K562 (cell line): ENCODE data around the gene PRM1. TPM values are rescaled to one million over a fixed set of nuclear protein-coding genes. Genes with fewer than 3 reads are reported as not detected.

Source experiments
- ATAC-seq: fragments of 200-7000 bp; cut with Tn5 transposase; 3 replicates; pipeline ENCODE4 v1.9.1; 2020; ENCODE audit warnings: moderate library complexity
- BruUV-seq: library from RNA; stranded (reverse); fragments of 400-500 nt; replicated peaks from 2 replicates; lab custom pipeline; 2021; lab: Mats Ljungman, UMichigan
- CTCF ChIA-PET: fragments of 300-600 bp; formaldehyde crosslinking; extraction: SDS; loops from one replicate; lab custom pipeline; 2021; ENCODE audit warnings: low intra/inter-chr PET ratio; lab: Yijun Ruan, JAX
- POLR2A ChIA-PET: fragments of 300-600, 350-650 bp; sonication (Branson Sonifier 250); formaldehyde crosslinking; extraction: SDS; loops from one replicate; lab custom pipeline; 2021; ENCODE audit warnings: antibody characterized with exemption, inconsistent platforms; lab: Yijun Ruan, JAX
- DNase-seq, 4 experiments: peaks; one replicate each; pipeline versions ENCODE4 v3.0.0 to v3.0.0-alpha.2; 2011 to 2018; ENCODE audit warnings: low spot score in 3 of 4, mixed read lengths in 3 of 4; ENCODE audit errors: extremely low read depth in 1 of 4
- FAIRE-seq: peaks from 2 replicates; lab custom pipeline; 2011; peaks lifted over from hg19 to GRCh38; lab: Jason Lieb, UNC
- H2AFZ ChIP-seq: 2 replicates; pipeline ENCODE4 v1.6.0; 2011; ENCODE audit warnings: low read depth, low read length, control low read depth, inconsistent platforms
- H3K27ac ChIP-seq: fragments of 200-600 bp; 3 replicates; pipeline ENCODE4 v1.8.0; 2011; ENCODE audit warnings: low read depth, mild to moderate bottlenecking, control low read depth, inconsistent platforms, low read length, moderate library complexity, mixed read lengths; ENCODE audit errors: extremely low read depth
- H3K27me3 ChIP-seq, 2 experiments: fragments of 300-600 bp in 1 of 2; 2 replicates in 1 of 2; 3 replicates in 1 of 2; pipeline versions ENCODE4 v1.6.0 to v1.8.0; 2011; ENCODE audit warnings: inconsistent platforms in 2 of 2, low read length in 2 of 2, mild to moderate bottlenecking in 1 of 2, mixed read lengths in 1 of 2, moderate library complexity in 1 of 2; ENCODE audit not compliant: control insufficient read depth in 2 of 2, insufficient read depth in 2 of 2
- H3K36me3 ChIP-seq: fragments of 300-600 bp; 3 replicates; pipeline ENCODE4 v1.8.0; 2011; ENCODE audit warnings: mild to moderate bottlenecking, low read length, inconsistent platforms; ENCODE audit not compliant: control insufficient read depth, insufficient read depth
- H3K4me1 ChIP-seq, 2 experiments: fragments of 200-600 bp in 1 of 2; replicated peaks in 1 of 2; 2 replicates in 1 of 2; 3 replicates in 1 of 2; pipeline versions ENCODE4 v1.5.1 to v1.8.0; 2011; ENCODE audit warnings: inconsistent platforms in 2 of 2, low read length in 2 of 2, mild to moderate bottlenecking in 1 of 2, mixed read lengths in 1 of 2, moderate library complexity in 1 of 2; ENCODE audit not compliant: control insufficient read depth in 2 of 2, insufficient read depth in 2 of 2
- H3K4me2 ChIP-seq: 2 replicates; pipeline ENCODE4 v1.6.1; 2011; ENCODE audit warnings: low read length, control low read depth, inconsistent platforms, mixed read lengths; ENCODE audit not compliant: insufficient read depth
- H3K4me3 ChIP-seq: fragments of 200-600 bp; sonication (generic), shearing (Covaris generic); 2 replicates; pipeline ENCODE4 v1.5.1; 2016; ENCODE audit warnings: control low read depth, inconsistent platforms
- H3K79me2 ChIP-seq: fragments of 200-600 bp; 3 replicates; pipeline ENCODE4 v1.8.0; 2011; ENCODE audit warnings: low read length, inconsistent platforms; ENCODE audit not compliant: control insufficient read depth, insufficient read depth
- H3K9ac ChIP-seq, 2 experiments: 2 replicates each; pipeline versions ENCODE4 v1.6.0 to v1.6.1; 2011; ENCODE audit warnings: low read depth in 2 of 2, low read length in 2 of 2, control low read depth in 1 of 2, inconsistent platforms in 1 of 2, mild to moderate bottlenecking in 1 of 2, mixed read lengths in 1 of 2; ENCODE audit not compliant: insufficient read depth in 1 of 2
- H3K9me1 ChIP-seq: one replicate; pipeline ENCODE4 v1.6.0; 2011; ENCODE audit warnings: inconsistent platforms, mild to moderate bottlenecking, low read length, moderate library complexity; ENCODE audit not compliant: control insufficient read depth, insufficient read depth
- H3K9me3 ChIP-seq: replicated peaks from 2 replicates; pipeline ENCODE4 v1.5.1; 2011; ENCODE audit warnings: low read depth, low read length, inconsistent platforms; ENCODE audit not compliant: control insufficient read depth, insufficient read depth
- H4K20me1 ChIP-seq: replicated peaks from 2 replicates; pipeline ENCODE4 v1.6.1; 2011; ENCODE audit warnings: low read length, inconsistent platforms, mixed read lengths; ENCODE audit not compliant: control insufficient read depth, insufficient read depth
- ATF7 ChIP-seq: fragments of 450-650 bp; IDR thresholded peaks from 2 replicates; pipeline ENCODE4 v1.7.1; 2014; ENCODE audit warnings: mild to moderate bottlenecking, moderate library complexity
- NBN ChIP-seq: fragments of 450-650 bp; IDR thresholded peaks from 2 replicates; pipeline ENCODE4 v1.6.1; 2016; ENCODE audit warnings: low read depth, mild to moderate bottlenecking
- OTX1 ChIP-seq: fragments of 450-650 bp; formaldehyde crosslinking; IDR thresholded peaks from 2 replicates; pipeline ENCODE4 v1.4.0; 2022; ENCODE audit warnings: mild to moderate bottlenecking
- PHTF2 ChIP-seq: fragments of 250-450 bp; sonication (Bioruptor Pico); IDR thresholded peaks from 2 replicates; pipeline ENCODE4 v1.5.0; 2021; ENCODE audit warnings: mild to moderate bottlenecking
- ZNF280B ChIP-seq: fragments of 250-450 bp; sonication (Bioruptor Pico); IDR thresholded peaks from 2 replicates; pipeline ENCODE4 v1.5.1; 2021; ENCODE audit warnings: mild to moderate bottlenecking
- ZNF324 ChIP-seq: fragments of 250-450 bp; sonication (Bioruptor Pico); IDR thresholded peaks from 2 replicates; pipeline ENCODE4 v1.4.0; 2020; ENCODE audit warnings: mild to moderate bottlenecking
- ZNF717 ChIP-seq: fragments of 250-450 bp; sonication (Bioruptor Pico); IDR thresholded peaks from 2 replicates; pipeline ENCODE4 v1.5.0; 2021
- WGBS: fragments of 100-300 bp; shearing (Covaris generic); methylation state at CpG from one replicate; pipeline ENCODE4 v1.1.6; 2016; ENCODE audit warnings: low coverage, mixed read lengths; ENCODE audit not compliant: insufficient coverage; ENCODE audit errors: missing lambda C conversion rate; 5-methylcytosine and 5-hydroxymethylcytosine counted together
- in situ Hi-C: fragments of 300-500 bp; cut with MboI; formaldehyde crosslinking; loops from 4 replicates; pipeline ENCODE4 v1.15.0; 2018; ENCODE audit warnings: inconsistent platforms, mixed read lengths
- intact Hi-C: fragments of 100-400 bp; cut with micrococcal nuclease; formaldehyde crosslinking; loops from 2 replicates; pipeline ENCODE4 v1.14.2; 2022
- polyA plus RNA-seq, 8 experiments: library from polyadenylated mRNA; depleted of rRNA in 4 of 8; stranded (reverse) in 5 of 8; unstranded in 3 of 8; fragments of >200 nt; fragmentation: Nextera tagmentation in 2 of 8; fragmentation: Illumina TruSeq in 1 of 8; extraction: Ambion mirVana in 2 of 8; extraction: Trizol in 1 of 8; gene quantifications; 2 replicates each; pipeline versions ENCODE4 v1.2.1 to v1.2.3, GENCODE V29; 2011 to 2014; ENCODE audit warnings: inconsistent platforms in 1 of 8, missing spikeins in 1 of 8
- total RNA-seq, 7 experiments: library from RNA; depleted of rRNA in 6 of 7; stranded (reverse); fragments of >200 nt in 6 of 7; fragmentation: Illumina TruSeq in 2 of 7; extraction: Trizol in 2 of 7; gene quantifications; 2 replicates each; pipeline versions ENCODE4 v1.2.1 to v1.2.3, GENCODE V29; 2011 to 2021; ENCODE audit warnings: low replicate concordance in 1 of 7
- TF ChIP-seq, protein P1 (sequence below): fragments of 450-650 bp; IDR thresholded peaks from 2 replicates; pipeline ENCODE4 v1.6.1; 2014; ENCODE audit warnings: low read depth, mild to moderate bottlenecking, moderate library complexity, borderline replicate concordance

The PRM1 gene
- total and polyA plus RNA-seq, 9 of the 15 experiments (the other 6 are each of a cell fraction or from before 2014, with no cell fraction given), result not detected

GRCh38 chr16:11327277-11328171 lies 46.4 kb upstream of the PRM1 start:
- in situ Hi-C loops (no loop called here), intact Hi-C loops (no loop called here)
- Histone ChIP-seq H3K9me3 (no peaks in the 10 kb centered on the region), H3K4me2 (no peak overlapping the region), H2AFZ (no peak overlapping the region), H3K4me1 (peaks cover 0 to 3% of the 10 kb centered on the region in 2 experiments; a peak in 2 of 5 replicates), H3K36me3 (no peaks in the 10 kb centered on the region), H3K9ac (no peak overlapping the region), H3K27ac (no peak overlapping the region), H4K20me1 (no peaks in the 10 kb centered on the region), H3K27me3 (peaks cover 16 to 34% of the 10 kb centered on the region in 2 experiments; a peak in 4 of 5 replicates), H3K79me2 (no peaks in the 10 kb centered on the region), H3K9me1 (no peaks in the 10 kb centered on the region), H3K4me3 (no peak overlapping the region)
- FAIRE-seq, result no peak
- no peak for ATAC-seq
- WGBS, result 22% methylated on average over 19 of the region's 23 CpGs
- no peak for TF ChIP-seq PHTF2 (CRISPR knock-in tag)
- 0 out of 2 replicates have a peak, but pooled peaks have one; percentile 23 for TF ChIP-seq ZNF324 (CRISPR knock-in tag)
- BruUV-seq, result no TSS peak
- POLR2A ChIA-PET, result interaction anchor here (0.6 to 0.7 kb wide), 3 partner anchors 54 to 389 kb away, joined by 3 read pairs; no protein-coding TSS in a partner anchor
- no peak for DNase-seq
- CTCF ChIA-PET, result no interaction called here

DNA sequence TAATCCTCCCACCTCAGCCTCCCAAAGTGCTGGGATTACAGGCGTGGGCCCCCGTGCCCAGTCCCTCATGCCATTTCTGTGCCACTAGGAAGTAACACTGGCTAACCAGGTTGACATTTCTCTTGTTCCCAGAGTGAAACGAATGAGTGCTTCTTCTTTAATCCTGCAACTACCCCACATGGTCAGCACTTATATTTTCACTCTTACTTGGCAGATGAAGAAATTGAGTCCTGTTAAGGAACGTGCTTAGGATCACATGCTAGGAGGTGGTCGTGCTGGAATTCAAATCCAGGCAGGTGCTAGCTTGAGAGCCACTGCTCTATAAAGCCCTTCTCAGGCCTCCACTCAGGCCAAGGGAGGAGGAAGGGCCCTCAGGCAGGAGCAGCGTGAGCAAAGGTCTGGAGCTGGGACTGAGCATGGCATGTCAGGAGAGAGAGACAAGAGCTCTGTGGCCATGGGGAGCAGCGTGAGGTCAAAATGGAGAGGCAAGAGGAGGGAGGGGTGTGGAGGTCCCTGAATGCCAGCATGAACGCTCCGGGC lies 45.7 kb upstream of the PRM1 start:
- H4K20me1 ChIP-seq, result no peaks in the 10 kb centered on the region
- no peaks in the 10 kb centered on the region for H3K36me3 ChIP-seq
- no TSS peak for BruUV-seq
- H2AFZ ChIP-seq, result no peak overlapping the region
- peaks cover 0 to 3% of the 10 kb centered on the region in 2 experiments; a peak in 2 of 5 replicates for H3K4me1 ChIP-seq
- H3K9me1 ChIP-seq, result no peaks in the 10 kb centered on the region
- ATAC-seq (no peak), FAIRE-seq (no peak), DNase-seq (no peak)
- H3K4me2 ChIP-seq, result no peak overlapping the region
- in situ Hi-C loops, result no loop called here
- H3K9ac ChIP-seq, result no peak overlapping the region
- POLR2A ChIA-PET, result interaction anchor here (0.5 to 0.6 kb wide), 2 partner anchors 9 to 57 kb away, joined by 3 read pairs; no protein-coding TSS in a partner anchor
- peaks cover 16 to 32% of the 10 kb centered on the region in 2 experiments; a peak in 4 of 5 replicates for H3K27me3 ChIP-seq
- CTCF ChIA-PET, result no interaction called here
- intact Hi-C loops, result no loop called here
- H3K4me3 ChIP-seq, result no peak overlapping the region
- no peaks in the 10 kb centered on the region for H3K79me2 ChIP-seq
- no peak overlapping the region for H3K27ac ChIP-seq
- H3K9me3 ChIP-seq, result peaks cover under 1% of the 10 kb centered on the region; the same call in 1 of the 2 replicates
- 6% methylated on average over 9 of the region's 9 CpGs for WGBS
- no peak for TF ChIP-seq ZNF280B (CRISPR knock-in tag)
- TF ChIP-seq ZNF717 (CRISPR knock-in tag), result no peak
- TF ChIP-seq OTX1 (CRISPR knock-in tag), result no peak
- TF ChIP-seq, protein P1, sequence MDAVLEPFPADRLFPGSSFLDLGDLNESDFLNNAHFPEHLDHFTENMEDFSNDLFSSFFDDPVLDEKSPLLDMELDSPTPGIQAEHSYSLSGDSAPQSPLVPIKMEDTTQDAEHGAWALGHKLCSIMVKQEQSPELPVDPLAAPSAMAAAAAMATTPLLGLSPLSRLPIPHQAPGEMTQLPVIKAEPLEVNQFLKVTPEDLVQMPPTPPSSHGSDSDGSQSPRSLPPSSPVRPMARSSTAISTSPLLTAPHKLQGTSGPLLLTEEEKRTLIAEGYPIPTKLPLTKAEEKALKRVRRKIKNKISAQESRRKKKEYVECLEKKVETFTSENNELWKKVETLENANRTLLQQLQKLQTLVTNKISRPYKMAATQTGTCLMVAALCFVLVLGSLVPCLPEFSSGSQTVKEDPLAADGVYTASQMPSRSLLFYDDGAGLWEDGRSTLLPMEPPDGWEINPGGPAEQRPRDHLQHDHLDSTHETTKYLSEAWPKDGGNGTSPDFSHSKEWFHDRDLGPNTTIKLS, result no peak
- no peak for TF ChIP-seq ATF7
- TF ChIP-seq NBN, result no peak
